Neural cell (in vitro differentiated cells): Measurements from ENCODE around the gene C1orf21. TPM values are rescaled to one million over a fixed set of nuclear protein-coding genes. Genes with fewer than 3 reads are reported as not detected.

Source experiments
- H2AFZ ChIP-seq: fragments of 200-600, 300-800 bp; sonication (generic), shearing (Covaris generic); 2 replicates; pipeline ENCODE4 v1.6.0; 2014; ENCODE audit warnings: low read depth, mild to moderate bottlenecking, antibody characterized with exemption, low read length, moderate library complexity
- H3F3A ChIP-seq: fragments of 200-600 bp; shearing (Covaris generic); 2 replicates; pipeline ENCODE4 v1.6.1; 2016; ENCODE audit warnings: mild to moderate bottlenecking, moderate library complexity, mixed read lengths, antibody characterized with exemption, low read length; ENCODE audit not compliant: insufficient read depth, poor library complexity, severe bottlenecking
- H3K27ac ChIP-seq: fragments of 200-600, 300-800 bp; sonication (generic), shearing (Covaris generic); 2 replicates; pipeline ENCODE4 v1.5.1; 2014; ENCODE audit warnings: mild to moderate bottlenecking, low read length, moderate library complexity
- H3K27me3 ChIP-seq: fragments of 300-800, 200-600 bp; sonication (generic), shearing (Covaris generic); 2 replicates; pipeline ENCODE4 v1.6.0; 2014; ENCODE audit warnings: mild to moderate bottlenecking, low read depth, low read length, moderate library complexity; ENCODE audit not compliant: insufficient read depth
- H3K36me3 ChIP-seq: fragments of 300-800, 200-600 bp; sonication (generic), shearing (Covaris generic); 2 replicates; pipeline ENCODE4 v1.5.1; 2014; ENCODE audit warnings: mild to moderate bottlenecking, antibody characterized with exemption, low read length, moderate library complexity; ENCODE audit not compliant: insufficient read depth
- H3K4me2 ChIP-seq: fragments of 300-800, 200-600 bp; sonication (generic), shearing (Covaris generic); 2 replicates; pipeline ENCODE4 v1.6.0; 2014; ENCODE audit warnings: mild to moderate bottlenecking, low read length
- H3K4me3 ChIP-seq: fragments of 300-800, 200-600 bp; sonication (generic), shearing (Covaris generic); 2 replicates; pipeline ENCODE4 v1.5.1; 2014; ENCODE audit warnings: mild to moderate bottlenecking, low read length, moderate library complexity
- H3K79me2 ChIP-seq: fragments of 200-600 bp; shearing (Covaris generic); replicated peaks from 2 replicates; pipeline ENCODE4 v1.6.0; 2014; ENCODE audit warnings: mild to moderate bottlenecking, low read length, moderate library complexity; ENCODE audit not compliant: insufficient read depth
- H3K9ac ChIP-seq: fragments of 300-800, 200-600 bp; sonication (generic), shearing (Covaris generic); 2 replicates; pipeline ENCODE4 v1.6.1; 2016; ENCODE audit warnings: mild to moderate bottlenecking, low read length, mixed read lengths
- H3K9me2 ChIP-seq: fragments of 200-600 bp; shearing (Covaris generic); 2 replicates; pipeline ENCODE4 v1.6.1; 2016; ENCODE audit warnings: mild to moderate bottlenecking, low read length, mixed read lengths; ENCODE audit not compliant: insufficient read depth
- H3K9me3 ChIP-seq: fragments of 200-600, 300-800 bp; sonication (generic), shearing (Covaris generic); 2 replicates; pipeline ENCODE4 v1.6.1; 2016; ENCODE audit warnings: mild to moderate bottlenecking, mixed run types, low read length, moderate library complexity, mixed read lengths
- H4K20me1 ChIP-seq: fragments of 200-600 bp; shearing (Covaris generic); 2 replicates; pipeline ENCODE4 v1.6.1; 2016; ENCODE audit warnings: mild to moderate bottlenecking, mixed run types; ENCODE audit not compliant: insufficient read depth
- CTCF ChIP-seq: fragments of 450-650 bp; IDR thresholded peaks from 2 replicates; pipeline ENCODE4 v1.5.1; 2014; ENCODE audit warnings: antibody characterized with exemption, mild to moderate bottlenecking, moderate library complexity; ENCODE audit not compliant: poor library complexity, severe bottlenecking
- EP300 ChIP-seq: fragments of 450-650 bp; conservative IDR thresholded peaks from 2 replicates; pipeline ENCODE4 v1.6.1; 2014; ENCODE audit warnings: antibody characterized with exemption, mild to moderate bottlenecking, moderate library complexity; ENCODE audit not compliant: poor library complexity, severe bottlenecking
- EZH2 ChIP-seq: fragments of 200-600, 300-800 bp; shearing (Covaris generic), sonication (generic); IDR thresholded peaks from 2 replicates; pipeline ENCODE4 v1.6.1; 2014; ENCODE audit warnings: antibody characterized with exemption, low read length, borderline replicate concordance, mild to moderate bottlenecking; ENCODE audit not compliant: insufficient read depth, poor library complexity, severe bottlenecking
- MXI1 ChIP-seq: fragments of 450-650 bp; conservative IDR thresholded peaks from 2 replicates; pipeline ENCODE4 v1.6.1; 2014; ENCODE audit warnings: antibody characterized with exemption, mild to moderate bottlenecking; ENCODE audit not compliant: poor library complexity, severe bottlenecking
- POLR2AphosphoS5 ChIP-seq: IDR thresholded peaks from 2 replicates; pipeline ENCODE4 v1.6.1; 2012
- RAD21 ChIP-seq: fragments of 450-650 bp; conservative IDR thresholded peaks from 2 replicates; pipeline ENCODE4 v1.6.1; 2014; ENCODE audit warnings: antibody characterized with exemption, mild to moderate bottlenecking, moderate library complexity
- REST ChIP-seq: IDR thresholded peaks from 2 replicates; pipeline ENCODE4 v1.6.1; 2012; ENCODE audit warnings: borderline replicate concordance
- SMC3 ChIP-seq: fragments of 450-650 bp; conservative IDR thresholded peaks from 2 replicates; pipeline ENCODE4 v1.6.1; 2014; ENCODE audit warnings: antibody characterized with exemption, mild to moderate bottlenecking, moderate library complexity; ENCODE audit not compliant: poor library complexity
- TAF1 ChIP-seq: IDR thresholded peaks from 2 replicates; pipeline ENCODE4 v1.6.1; 2012; ENCODE audit warnings: low read depth
- polyA plus RNA-seq: library from polyadenylated mRNA; depleted of rRNA; stranded (reverse); fragments of >200 nt; gene quantifications from 2 replicates; pipeline ENCODE4 v1.2.3, GENCODE V29; 2014

Gene C1orf21
- polyA plus RNA-seq, 1 donor from 2014 or later, result 21.1 TPM

- H2AFZ ChIP-seq, result no peak overlapping the region
- no peaks in the 10 kb centered on the region for H3K9me3 ChIP-seq
- TF ChIP-seq POLR2AphosphoS5 (peak; percentile 62), TAF1 (no peak), EP300 (peak; percentile 85)
- no peaks in the 10 kb centered on the region for H3K79me2 ChIP-seq
- peak overlapping the region; percentile 4 for H3K27ac ChIP-seq
- H3K9me2 ChIP-seq, result no peaks in the 10 kb centered on the region
- H3K27me3 ChIP-seq, result no peaks in the 10 kb centered on the region
- no peaks in the 10 kb centered on the region for H4K20me1 ChIP-seq
- H3K4me2 ChIP-seq, result no peak overlapping the region
- no peaks in the 10 kb centered on the region for H3K36me3 ChIP-seq
- no peaks in the 10 kb centered on the region for H3F3A ChIP-seq
- no peak overlapping the region for H3K9ac ChIP-seq
- H3K4me3 ChIP-seq, result no peak overlapping the region
Measured at GRCh38 chr1:184471686-184472085, 84.9 kb downstream of the C1orf21 start.

GRCh38 chr1:184472136-184472535 is 85.3 kb downstream of the C1orf21 start:
- Histone ChIP-seq H2AFZ (no peak overlapping the region), H3K27me3 (no peaks in the 10 kb centered on the region), H3K27ac (peak overlapping the region; percentile 4), H3K4me3 (no peak overlapping the region), H3F3A (no peaks in the 10 kb centered on the region), H3K79me2 (no peaks in the 10 kb centered on the region), H3K9ac (no peak overlapping the region), H3K36me3 (no peaks in the 10 kb centered on the region), H3K9me3 (no peaks in the 10 kb centered on the region), H3K9me2 (no peaks in the 10 kb centered on the region), H4K20me1 (no peaks in the 10 kb centered on the region), H3K4me2 (no peak overlapping the region)
- TF ChIP-seq SMC3 (no peak), MXI1 (no peak), TAF1 (no peak), REST (no peak), EP300 (no peak), EZH2 (no peak), RAD21 (no peak), CTCF (no peak), POLR2AphosphoS5 (no peak)
